HG02759 (cell line): ENCODE results near the gene XYLB.
"Not testable (repeated sequence)": the region's sequence is repeated elsewhere in the genome, so short reads cannot be mapped to it uniquely, and the experiment has no call there.

Source experiments
- ATAC-seq: cut with Tn5 transposase; IDR thresholded peaks from one replicate; pipeline ENCODE4 v1.9.1; 2021; ENCODE audit warnings: mild to moderate bottlenecking, moderate library complexity; ENCODE audit not compliant: unreplicated experiment

Gene XYLB

GRCh38 chr3:38320638-38321037, 25.9 kb upstream of the XYLB start:
- ATAC-seq, result not testable (repeated sequence)

GRCh38 chr3:38323060-38323459, 23.5 kb upstream of the XYLB start:
- no peak for ATAC-seq

GRCh38 chr3:38325256-38325655, 21.3 kb upstream of the XYLB start:
- no peak for ATAC-seq

DNA sequence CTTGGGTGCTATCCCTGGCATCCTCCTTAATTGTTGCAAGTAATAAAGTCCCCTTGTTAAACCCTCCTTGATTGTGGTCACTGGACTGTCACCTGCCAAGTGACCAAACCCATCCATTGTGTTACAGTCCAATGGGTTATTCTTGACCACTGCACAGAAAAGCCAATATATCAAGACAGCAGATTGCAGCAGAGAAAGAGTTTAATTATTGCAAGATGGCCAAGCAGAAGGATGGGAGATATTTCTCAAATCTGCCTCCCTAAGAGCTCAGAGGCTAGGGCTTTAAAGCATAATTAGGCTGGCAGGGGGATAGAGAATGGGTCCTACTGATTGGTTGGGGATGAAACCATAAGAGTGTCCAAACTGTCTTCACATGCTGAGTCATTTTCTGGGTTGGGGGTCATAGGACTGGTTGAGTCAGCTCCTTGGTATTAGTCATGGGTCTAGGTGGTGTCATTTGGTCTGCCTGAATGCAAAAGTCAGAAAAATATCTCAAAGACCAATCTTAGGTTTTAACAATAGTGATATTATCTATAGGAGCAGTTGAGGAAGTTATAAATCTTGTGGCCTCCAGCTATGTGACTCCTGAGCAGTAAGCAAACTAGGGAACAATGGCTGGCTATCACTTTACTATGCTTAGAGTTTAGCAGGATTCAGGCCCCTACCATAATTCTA, 19.1 kb upstream of the XYLB start:
- no peak for ATAC-seq

DNA sequence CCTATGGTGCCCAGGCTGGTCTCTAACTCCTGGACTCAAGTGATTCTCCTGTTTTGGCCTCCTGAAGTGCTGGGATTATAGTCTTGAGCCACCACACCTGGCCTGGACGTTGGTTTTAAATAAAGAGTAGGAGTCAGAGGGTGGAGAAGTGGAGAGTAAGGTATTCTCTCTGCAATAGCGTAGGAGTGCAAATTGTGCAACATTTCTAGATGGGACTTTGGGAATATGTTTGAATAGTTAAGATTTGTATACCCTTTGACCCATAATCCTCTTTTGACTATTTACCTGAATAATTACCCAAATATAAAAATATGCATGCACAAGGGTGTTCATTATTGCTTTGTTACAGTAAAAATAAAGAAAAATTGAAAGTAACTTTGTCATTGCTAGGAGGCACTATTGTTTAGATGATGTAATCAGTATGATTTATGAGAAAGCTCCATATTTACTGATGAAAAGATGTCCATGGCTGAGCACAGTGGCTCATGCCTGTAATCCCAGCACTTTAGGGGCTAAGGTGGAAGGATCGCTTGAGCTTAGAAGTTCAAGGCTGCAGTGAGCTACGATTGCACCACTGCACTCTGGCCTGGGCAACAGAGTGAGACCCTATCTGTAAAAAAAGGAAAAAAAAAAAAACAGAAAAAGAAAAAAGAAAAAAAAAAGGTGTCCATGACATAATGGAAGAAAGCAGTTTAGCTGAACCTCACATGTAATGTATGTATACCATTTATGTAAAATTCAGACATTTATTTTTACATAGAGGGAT, 15.1 kb upstream of the XYLB start:
- no peak for ATAC-seq

DNA sequence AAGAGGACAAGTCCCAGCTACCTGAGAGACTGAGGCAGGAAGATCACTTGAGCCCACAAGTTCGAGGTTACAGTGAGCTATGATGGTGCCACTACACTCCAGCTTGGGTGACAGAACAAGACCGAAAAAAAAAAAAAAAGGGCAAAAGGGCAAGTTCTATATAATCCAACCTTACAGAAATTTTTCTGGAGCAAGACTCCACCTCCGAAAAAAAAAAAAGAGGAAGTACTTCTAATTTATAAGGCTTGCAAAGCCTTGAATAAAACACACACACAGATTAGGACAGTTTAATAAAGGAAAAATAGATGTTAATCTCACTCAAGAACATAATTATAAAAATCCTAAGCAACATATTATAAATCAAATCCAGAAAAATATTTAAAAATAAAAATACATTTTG, 14.4 kb upstream of the XYLB start:
- no peak for ATAC-seq

GRCh38 chr3:38334142-38335055, 12.2 kb upstream of the XYLB start:
- no peak for ATAC-seq

DNA sequence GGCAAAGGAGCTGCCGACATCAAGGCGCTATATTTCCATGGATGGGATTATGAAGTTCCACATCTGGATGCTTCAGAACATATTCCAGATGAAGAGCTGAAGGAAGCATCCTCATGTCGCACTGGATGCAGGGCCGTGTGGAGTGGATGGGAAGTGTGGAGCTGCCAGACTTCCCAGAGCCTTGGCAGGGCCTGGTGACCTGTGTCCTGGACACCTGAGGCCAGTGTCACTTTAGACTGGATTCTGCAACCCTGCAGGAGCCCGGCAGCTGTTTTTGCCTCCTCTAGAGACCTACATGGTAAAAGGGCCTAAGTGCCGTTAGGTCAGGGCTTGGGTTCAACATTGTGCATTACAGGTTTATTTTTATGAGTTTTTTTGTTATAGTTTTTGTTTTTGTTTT, 11.3 kb upstream of the XYLB start:
- no peak for ATAC-seq

- no peak for ATAC-seq
Measured at GRCh38 chr3:38337703-38338102, 8.9 kb upstream of the XYLB start.

GRCh38 chr3:38343797-38344594, 2.6 kb upstream of the XYLB start:
- no peak for ATAC-seq

- ATAC-seq, result no peak
Measured at GRCh38 chr3:38345879-38346586, 552 bp upstream of the XYLB start.

DNA sequence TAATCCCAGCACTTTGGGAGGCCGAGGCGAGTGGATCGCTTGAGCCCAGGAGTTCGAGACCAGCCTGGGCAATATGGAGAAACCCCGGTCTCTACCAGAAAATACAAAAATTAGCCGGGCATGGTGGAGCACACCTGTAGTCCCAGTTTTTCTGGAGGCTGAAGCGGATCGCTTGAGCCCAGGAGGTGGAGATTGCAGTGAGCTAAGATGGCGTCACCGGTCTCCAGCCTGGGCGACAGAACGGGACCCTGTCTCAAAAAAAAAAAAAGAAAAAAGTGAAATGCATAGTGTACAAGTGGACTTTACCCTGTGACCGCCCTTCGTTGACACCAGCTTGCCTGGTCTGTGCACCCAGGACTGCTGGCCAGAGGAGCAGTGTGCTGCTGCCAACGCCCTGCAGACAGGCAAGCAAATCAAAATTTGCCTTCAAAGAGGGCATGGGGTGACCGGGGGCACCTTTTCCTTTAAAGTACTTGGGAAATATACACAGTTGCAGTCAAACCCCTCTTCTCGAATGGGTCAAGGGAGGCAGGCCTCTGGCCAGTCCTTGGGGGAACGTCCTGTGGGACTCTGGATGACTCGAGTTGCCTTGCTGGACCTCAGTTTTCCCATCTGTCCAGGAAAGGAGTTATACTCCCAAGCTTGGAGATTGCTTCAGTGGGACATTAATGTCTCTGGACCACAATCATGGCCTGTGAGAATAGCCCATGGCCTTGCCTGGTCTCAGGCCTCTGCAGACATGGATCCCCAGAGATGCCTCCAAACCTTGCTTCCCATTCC, 1.0 kb downstream of the XYLB start:
- no peak for ATAC-seq

DNA sequence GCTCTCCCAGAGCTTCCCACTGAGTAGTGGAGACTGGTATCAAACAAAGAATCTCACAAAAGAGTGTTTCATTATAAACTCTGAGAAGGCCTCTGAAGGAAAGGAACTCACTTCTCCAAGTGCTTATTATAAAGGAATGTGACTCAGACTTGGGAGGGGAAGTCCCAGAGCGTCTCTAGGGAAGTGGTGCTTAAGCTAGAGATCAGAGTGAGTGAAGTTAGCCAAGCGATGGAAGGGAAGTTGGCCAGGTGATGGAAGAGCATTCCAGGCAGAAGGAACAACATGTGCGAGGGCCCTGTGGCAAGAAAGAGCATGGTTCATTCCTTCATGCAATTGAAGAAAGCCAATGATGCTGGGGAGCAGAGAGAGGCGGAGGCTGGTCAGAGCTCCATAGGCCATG, 2.3 kb downstream of the XYLB start:
- no peak for ATAC-seq

GRCh38 chr3:38349684-38350359, 3.2 kb downstream of the XYLB start:
- no peak for ATAC-seq

DNA sequence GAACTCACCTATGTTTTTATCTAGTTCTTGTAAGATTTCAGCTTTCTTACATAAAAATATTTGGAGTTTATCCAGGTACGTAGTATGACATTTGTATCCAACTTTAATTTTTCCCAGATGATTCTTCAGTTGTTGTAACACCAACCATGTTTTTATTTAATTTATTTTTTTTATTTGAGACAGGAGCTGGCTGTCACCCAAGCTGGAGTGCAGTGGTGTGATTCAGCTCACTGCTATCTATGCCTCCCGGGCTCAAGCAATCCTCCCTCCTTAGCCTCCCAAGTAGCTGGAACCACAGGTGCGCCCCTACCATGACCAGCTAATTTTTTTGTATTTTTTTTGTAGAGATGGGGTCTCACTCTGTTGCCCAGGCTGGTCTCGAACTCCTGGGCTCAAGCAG, 6.6 kb downstream of the XYLB start:
- no peak for ATAC-seq

DNA sequence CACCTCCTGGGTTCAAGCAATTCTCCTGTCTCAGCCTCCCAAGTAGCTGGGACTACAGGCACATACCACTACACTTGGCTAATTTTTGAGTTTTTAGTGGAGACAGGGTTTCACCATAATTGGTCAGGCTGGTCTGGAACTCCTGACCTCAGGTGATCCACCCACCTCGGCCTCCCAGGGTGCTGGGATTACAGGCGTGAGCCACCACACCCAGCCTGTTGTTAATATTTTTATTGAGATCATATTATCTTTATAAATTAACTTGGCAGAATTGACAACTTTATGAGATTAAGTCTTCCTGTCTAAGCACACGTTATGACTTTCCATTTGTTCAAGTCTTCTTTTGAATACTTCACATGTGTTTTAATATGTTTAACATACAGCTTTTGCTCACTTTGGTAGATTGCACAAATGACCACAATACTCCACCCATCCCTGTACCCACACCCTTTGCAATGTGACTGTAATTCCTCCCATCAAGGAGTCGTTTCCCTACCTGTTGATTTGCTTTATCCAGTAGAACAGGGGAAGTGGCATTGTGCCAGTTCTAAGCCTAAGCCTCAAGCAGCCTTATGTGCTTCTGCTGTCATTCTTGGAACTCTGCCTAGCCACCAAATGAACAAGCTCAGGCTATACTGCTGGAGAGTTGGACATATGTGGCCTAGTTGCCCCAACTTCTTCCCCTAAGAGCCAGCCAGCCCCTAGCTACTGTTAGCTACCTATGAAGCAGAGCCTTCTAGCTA, 8.2 kb downstream of the XYLB start:
- ATAC-seq, result no peak

- ATAC-seq, result no peak
Measured at GRCh38 chr3:38359038-38359437, 12.5 kb downstream of the XYLB start.

DNA sequence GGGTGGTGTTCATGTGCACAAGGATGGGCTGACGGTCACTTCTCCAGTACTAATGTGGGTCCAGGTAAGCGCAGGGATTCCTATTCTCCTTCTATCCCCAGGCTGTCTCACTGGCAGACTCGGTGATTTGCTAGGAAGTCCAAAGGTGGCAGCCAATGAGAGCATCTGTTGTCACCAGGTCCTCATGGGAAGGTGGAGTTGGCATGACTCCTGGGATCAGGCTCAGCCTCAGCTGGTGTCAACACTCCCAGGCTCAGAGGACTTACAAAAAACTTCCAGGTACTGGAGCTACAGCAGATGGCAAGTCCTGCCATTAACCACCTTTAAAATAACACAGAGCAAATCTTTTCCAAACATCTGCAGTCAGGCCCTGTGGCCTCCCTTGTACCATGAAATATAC, 13.8 kb downstream of the XYLB start:
- no peak for ATAC-seq
